ENCODE results near the gene PIEZO1.

GRCh38 chr16:88667461-88667860 lies 117.6 kb downstream of the PIEZO1 start:
- TF ChIP-seq POLR2A (IDR thresholded peaks at IDR 0.05) = no peak
- TF ChIP-seq, protein P1, sequence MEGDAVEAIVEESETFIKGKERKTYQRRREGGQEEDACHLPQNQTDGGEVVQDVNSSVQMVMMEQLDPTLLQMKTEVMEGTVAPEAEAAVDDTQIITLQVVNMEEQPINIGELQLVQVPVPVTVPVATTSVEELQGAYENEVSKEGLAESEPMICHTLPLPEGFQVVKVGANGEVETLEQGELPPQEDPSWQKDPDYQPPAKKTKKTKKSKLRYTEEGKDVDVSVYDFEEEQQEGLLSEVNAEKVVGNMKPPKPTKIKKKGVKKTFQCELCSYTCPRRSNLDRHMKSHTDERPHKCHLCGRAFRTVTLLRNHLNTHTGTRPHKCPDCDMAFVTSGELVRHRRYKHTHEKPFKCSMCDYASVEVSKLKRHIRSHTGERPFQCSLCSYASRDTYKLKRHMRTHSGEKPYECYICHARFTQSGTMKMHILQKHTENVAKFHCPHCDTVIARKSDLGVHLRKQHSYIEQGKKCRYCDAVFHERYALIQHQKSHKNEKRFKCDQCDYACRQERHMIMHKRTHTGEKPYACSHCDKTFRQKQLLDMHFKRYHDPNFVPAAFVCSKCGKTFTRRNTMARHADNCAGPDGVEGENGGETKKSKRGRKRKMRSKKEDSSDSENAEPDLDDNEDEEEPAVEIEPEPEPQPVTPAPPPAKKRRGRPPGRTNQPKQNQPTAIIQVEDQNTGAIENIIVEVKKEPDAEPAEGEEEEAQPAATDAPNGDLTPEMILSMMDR (IDR thresholded peaks at IDR 0.05 in 8 of 11, conservative IDR thresholded peaks at IDR 0.05 in 3 of 11) = no peak
